HG02938 (cell line): ENCODE data around the gene ATP6V1B1.
"Not testable (repeated sequence)": the region's sequence is repeated elsewhere in the genome, so short reads cannot be mapped to it uniquely, and the experiment has no call there.

Experiments
- ATAC-seq: cut with Tn5 transposase; IDR thresholded peaks from one replicate; pipeline ENCODE4 v1.9.1; 2021; ENCODE audit warnings: mild to moderate bottlenecking, moderate library complexity; ENCODE audit not compliant: unreplicated experiment

ATP6V1B1 gene

DNA sequence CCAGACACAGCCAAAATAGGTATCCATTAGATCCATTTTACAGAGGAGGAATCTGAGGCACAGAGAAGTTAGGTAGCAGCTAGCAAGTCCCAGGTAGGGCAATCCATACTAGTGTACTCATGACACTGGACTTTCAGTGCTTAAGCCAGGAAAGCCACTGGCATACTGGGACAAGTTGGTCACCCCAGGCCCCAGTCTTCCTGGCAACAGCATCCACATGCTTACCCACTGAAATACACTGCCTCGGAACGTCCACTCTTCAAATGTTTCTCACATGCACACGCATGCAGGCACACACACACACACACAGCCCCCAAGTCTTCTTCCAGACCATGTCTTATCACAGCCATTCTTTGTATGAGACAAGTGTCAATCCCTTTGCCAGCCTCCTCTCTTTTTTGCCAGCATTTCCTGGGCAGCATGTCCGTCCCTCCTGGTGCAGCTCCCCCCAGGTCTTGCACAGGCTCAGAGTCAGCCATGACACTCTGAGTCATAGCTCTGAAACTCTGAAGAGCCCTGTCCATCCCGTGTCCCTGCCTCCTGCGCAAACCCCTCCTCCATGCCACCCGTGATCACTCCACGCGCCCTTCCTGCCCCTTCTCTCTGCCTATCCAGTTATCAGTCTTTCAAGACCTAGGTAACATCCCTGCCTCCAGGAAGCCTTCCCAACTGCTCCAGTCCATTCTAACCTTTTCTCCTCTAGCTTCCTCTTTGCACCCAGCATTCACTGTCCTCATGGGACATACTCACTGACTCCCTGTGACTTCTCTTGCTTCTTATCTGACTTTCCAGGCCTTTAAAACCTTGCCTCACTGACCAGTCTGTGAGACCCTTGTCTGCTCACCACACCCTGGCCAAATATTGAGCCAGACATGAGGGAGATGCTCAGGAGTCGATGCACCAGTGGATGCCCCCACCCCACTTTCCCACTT lies 69.8 kb downstream of the ATP6V1B1 start:
- ATAC-seq = no peak

DNA sequence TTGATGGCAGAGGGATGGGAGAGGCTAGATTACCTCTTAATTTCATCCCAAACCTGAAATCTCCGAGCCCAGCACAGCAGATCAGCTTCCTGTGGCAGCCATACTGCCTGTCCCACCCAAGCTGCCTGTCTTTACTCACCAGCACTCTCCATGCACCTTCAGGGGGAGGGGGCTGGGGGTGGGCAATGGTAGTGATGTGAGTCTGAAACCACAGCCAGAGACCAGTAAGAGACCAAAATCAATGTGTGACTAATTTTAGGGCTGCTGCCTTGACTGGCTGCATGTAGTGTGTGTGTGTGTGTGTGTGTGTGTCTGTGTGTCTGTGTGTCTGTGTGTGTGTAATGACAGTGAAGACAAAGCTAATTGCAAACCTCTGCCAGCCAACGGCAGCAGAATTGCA lies 70.6 kb downstream of the ATP6V1B1 start:
- no peak for ATAC-seq

- ATAC-seq = no peak
Observed at GRCh38 chr2:71006955-71007799, 71.5 kb downstream of the ATP6V1B1 start.

- no peak for ATAC-seq
Observed at GRCh38 chr2:71008342-71008741, 72.6 kb downstream of the ATP6V1B1 start.

DNA sequence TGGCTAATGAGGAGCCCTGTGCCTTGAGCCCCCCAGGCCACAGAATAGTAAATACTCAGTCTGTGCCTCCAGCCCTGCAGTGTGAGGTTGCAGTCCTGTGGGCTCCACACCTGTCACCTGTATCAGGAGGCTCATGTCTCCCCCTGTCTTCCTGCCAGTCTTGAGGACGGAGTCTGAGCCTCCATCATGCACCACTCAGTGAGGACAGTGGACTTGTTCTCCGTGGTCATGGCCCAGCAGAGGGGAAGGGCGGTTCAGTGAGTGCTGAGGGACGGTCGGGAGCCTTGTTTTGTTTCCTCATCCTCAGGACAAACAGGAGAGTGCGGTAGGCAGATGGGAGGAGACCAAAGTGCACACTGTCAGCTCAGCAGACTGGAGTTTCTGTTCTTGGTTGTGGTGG lies 76.1 kb downstream of the ATP6V1B1 start:
- ATAC-seq = not testable (repeated sequence)
